GM13977 (cell line): ENCODE measurements around the gene MGST1.
"Not testable (repeated sequence)": the region's sequence is repeated elsewhere in the genome, so short reads cannot be mapped to it uniquely, and the experiment has no call there.

Experiments
- DNase-seq: peaks from one replicate; pipeline ENCODE4 v3.0.0; 2012; ENCODE audit warnings: low spot score
- CTCF ChIP-seq: IDR thresholded peaks from 2 replicates; pipeline ENCODE4 v1.5.1; 2012; ENCODE audit warnings: mild to moderate bottlenecking, control low read depth; ENCODE audit not compliant: insufficient read depth; ENCODE audit errors: extremely low read depth, missing control alignments
- in situ Hi-C: fragments of 300-500 bp; cut with MboI; formaldehyde crosslinking; loops from one replicate; pipeline ENCODE4 v1.12.0; 2022; ENCODE audit warnings: low sequenced_read_pairs, low pct_unique_long_range_greater_than_20kb, mixed read lengths, inconsistent platforms; ENCODE audit not compliant: unreplicated experiment

MGST1 gene

GRCh38 chr12:16361142-16361783 is 13.8 kb downstream of the MGST1 start:
- TF ChIP-seq CTCF = no peak
- DNase-seq = no peak
- in situ Hi-C loops = loop anchor here (25.0 kb wide), 1 partner anchor 449 kb away; the partner anchor contains the start of gene DERA

GRCh38 chr12:16362550-16362949 is 15.1 kb downstream of the MGST1 start:
- DNase-seq = no peak
- in situ Hi-C loops = loop anchor here (25.0 kb wide), 1 partner anchor 450 kb away; the partner anchor contains the start of gene DERA
- TF ChIP-seq CTCF = no peak

GRCh38 chr12:16369156-16369555 is 21.7 kb downstream of the MGST1 start:
- in situ Hi-C loops = loop anchor here (25.0 kb wide), 1 partner anchor 457 kb away; the partner anchor contains the start of gene DERA
- no peak for TF ChIP-seq CTCF
- DNase-seq = no peak

- DNase-seq = no peak
- no peak for TF ChIP-seq CTCF
- in situ Hi-C loops = loop anchor here (25.0 kb wide), 1 partner anchor 458 kb away; the partner anchor contains the start of gene DERA
Observed at GRCh38 chr12:16370096-16370495, 22.7 kb downstream of the MGST1 start.

GRCh38 chr12:16382652-16383312 is 35.3 kb downstream of the MGST1 start:
- DNase-seq, in situ Hi-C loops: not testable (repeated sequence)

- in situ Hi-C loops = no loop called here
- DNase-seq = no peak
- no peak for TF ChIP-seq CTCF
Observed at GRCh38 chr12:16384732-16385131, 37.3 kb downstream of the MGST1 start.
